Stimulated activated CD4-positive, alpha-beta T cell treated with anti-CD3 and anti-CD28 coated beads, Interleukin-4, amount 100 ng/mL, for 4 hours (primary cell): ENCODE data around the gene RCN1.
"Not testable (repeated sequence)": the region's sequence is repeated elsewhere in the genome, so short reads cannot be mapped to it uniquely, and the experiment has no call there.

Experiments used
- DNase-seq, 2 experiments: peaks; one replicate each; pipeline ENCODE4 v3.0.0-alpha.2; 2020

RCN1 gene

GRCh38 chr11:32080361-32080980 lies 10.4 kb upstream of the RCN1 start:
- no peak for DNase-seq

GRCh38 chr11:32081129-32081641 lies 9.7 kb upstream of the RCN1 start:
- no peak for DNase-seq

GRCh38 chr11:32081901-32082300 lies 9.0 kb upstream of the RCN1 start:
- DNase-seq = no peak

GRCh38 chr11:32082346-32082986 lies 8.4 kb upstream of the RCN1 start:
- no peak for DNase-seq

GRCh38 chr11:32087597-32087996 lies 3.3 kb upstream of the RCN1 start:
- no peak for DNase-seq

- no peak for DNase-seq
Observed at GRCh38 chr11:32088117-32088941, 2.5 kb upstream of the RCN1 start.

- no peak for DNase-seq
Observed at GRCh38 chr11:32092581-32093170, 1.8 kb downstream of the RCN1 start.

- DNase-seq = no peak
Observed at GRCh38 chr11:32094923-32095322, 4.0 kb downstream of the RCN1 start.

- DNase-seq = no peak
Observed at GRCh38 chr11:32098142-32098903, 7.4 kb downstream of the RCN1 start.

- DNase-seq = no peak
Observed at GRCh38 chr11:32099516-32099915, 8.6 kb downstream of the RCN1 start.

- no peak for DNase-seq
Observed at GRCh38 chr11:32100495-32100894, 9.6 kb downstream of the RCN1 start.

GRCh38 chr11:32101791-32102190 lies 10.9 kb downstream of the RCN1 start:
- DNase-seq = no peak

GRCh38 chr11:32103121-32103719 lies 12.3 kb downstream of the RCN1 start:
- DNase-seq = not testable (repeated sequence)

GRCh38 chr11:32103941-32104340 lies 13.1 kb downstream of the RCN1 start:
- no peak for DNase-seq

GRCh38 chr11:32105871-32106560 lies 15.1 kb downstream of the RCN1 start:
- DNase-seq = no peak

- no peak for DNase-seq
Observed at GRCh38 chr11:32107647-32108046, 16.8 kb downstream of the RCN1 start.

GRCh38 chr11:32108576-32108975 lies 17.7 kb downstream of the RCN1 start:
- no peak for DNase-seq

- no peak for DNase-seq
Observed at GRCh38 chr11:32109138-32109537, 18.3 kb downstream of the RCN1 start.

GRCh38 chr11:32109592-32109991 lies 18.7 kb downstream of the RCN1 start:
- DNase-seq = no peak

GRCh38 chr11:32110795-32111194 lies 19.9 kb downstream of the RCN1 start:
- no peak for DNase-seq

GRCh38 chr11:32113200-32113919 lies 22.5 kb downstream of the RCN1 start:
- no peak for DNase-seq
